GM19397 (cell line): ENCODE data around the gene KTN1.
A peak's percentile ranks its signal among the peaks of the same experiment; 100 is the strongest.

Experiments
- ATAC-seq: cut with Tn5 transposase; IDR thresholded peaks from one replicate; pipeline ENCODE4 v1.9.1; 2021; ENCODE audit warnings: mild to moderate bottlenecking, moderate library complexity; ENCODE audit not compliant: unreplicated experiment

The KTN1 gene

DNA sequence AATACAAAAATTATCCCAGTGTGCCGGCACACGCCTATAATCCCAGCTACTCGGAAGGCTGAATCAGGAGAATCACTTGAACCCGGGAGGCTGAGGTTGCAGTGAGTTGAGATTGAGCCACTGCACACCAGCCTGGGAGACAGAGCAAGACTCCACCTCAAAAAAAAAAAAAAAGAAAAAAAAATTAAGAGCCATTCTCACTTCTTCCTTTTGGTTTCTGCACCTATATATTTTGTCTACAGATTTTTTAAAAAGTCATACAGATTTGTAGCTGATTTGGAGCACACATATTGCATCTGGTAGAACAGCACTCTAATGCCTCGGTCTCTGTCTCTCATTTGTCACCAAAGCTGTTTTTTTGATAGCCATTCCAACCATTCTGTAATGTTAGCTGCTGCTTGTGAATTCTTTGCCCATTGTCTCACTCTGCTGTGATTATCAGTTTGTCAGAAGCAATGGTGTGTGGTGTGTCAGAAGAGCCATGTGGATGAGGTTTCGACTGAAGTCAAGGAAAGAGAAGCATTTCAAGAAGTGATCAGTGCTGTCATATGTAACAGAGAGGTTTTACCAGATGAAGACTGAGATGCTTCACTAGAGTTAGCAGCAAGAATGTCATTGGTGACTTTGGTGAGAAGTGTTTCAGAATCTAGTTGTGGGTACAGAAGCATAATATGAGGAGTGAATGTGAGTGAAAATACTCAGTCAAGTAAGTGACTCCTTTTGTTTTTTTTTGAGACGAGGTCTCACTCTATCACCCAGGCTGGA is 8.7 kb upstream of the KTN1 start:
- peak; percentile 68 for ATAC-seq

DNA sequence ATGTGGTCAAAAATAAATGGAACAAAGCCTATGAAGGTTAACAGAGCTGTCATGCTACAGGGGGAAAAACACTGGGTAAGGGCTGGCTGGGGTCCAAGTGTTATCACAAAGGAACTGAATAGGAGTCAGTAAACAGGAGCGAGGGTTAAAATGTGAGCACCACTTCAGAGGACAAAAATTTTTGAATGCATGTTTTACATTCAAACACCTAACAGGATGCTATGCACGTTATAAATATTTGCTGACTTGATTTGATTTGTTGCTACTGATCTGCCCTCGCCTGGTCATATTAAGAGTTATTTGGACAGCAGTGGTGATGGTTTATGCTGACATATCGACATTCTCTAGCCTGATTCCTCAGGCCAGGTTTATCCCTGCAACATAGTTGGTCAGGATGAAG is 7.4 kb upstream of the KTN1 start:
- no peak for ATAC-seq

DNA sequence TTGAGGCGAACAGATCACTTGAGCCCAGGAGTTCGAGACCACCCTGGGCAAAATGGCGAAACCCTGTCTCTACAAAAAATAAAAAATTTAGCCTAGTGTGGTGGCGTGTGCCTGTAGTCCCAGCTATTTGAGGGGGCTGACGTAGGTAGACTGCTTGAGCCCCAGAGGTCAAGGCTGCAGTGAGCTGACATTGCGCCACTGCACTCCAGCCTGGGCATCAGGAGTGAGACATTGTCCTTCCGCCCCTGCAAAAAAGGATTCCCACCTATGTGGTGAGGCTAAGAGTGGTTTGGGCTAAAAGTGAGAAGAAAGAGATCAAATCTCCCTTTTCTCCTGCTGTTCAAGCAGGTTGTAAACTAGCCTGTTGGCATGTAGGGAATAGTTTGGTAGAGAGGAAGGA is 5.0 kb upstream of the KTN1 start:
- ATAC-seq, result no peak

DNA sequence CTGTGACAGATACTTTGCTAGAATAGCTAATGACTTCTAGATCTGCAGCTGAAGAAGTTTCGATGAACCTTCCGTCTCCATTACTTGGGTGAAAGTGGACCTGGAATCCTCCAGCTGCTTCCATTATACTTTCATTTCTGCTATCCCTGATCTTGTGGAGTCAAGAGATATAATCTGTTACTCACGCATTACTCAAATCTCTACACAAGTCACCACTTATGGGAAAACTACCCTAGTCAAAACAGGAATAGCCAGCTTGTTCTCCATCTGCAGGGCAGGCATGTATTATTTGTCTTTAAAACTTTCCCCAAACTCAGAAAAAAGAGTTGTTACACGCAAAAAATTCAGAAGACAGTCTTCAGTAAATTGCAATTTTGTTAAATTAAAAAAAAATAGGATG is 2.8 kb upstream of the KTN1 start:
- ATAC-seq, result no peak

DNA sequence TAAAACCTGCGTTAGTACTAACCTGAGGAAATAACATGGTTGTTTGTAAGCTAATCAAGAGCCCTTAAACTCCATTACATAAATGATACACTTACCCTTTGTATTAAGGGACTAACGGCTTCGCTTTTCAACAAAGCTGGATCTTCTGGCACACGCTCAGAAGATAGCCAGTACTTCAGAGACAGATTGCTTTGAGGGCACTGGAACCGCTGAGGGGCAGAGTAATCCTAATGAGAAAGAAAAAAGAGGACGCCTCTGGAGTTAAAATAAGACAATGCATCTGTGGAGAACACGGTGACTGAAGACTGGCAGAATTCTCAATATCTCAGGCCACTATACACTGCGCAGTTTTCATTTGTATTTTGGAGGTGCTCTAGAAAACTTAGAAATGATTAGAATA is 1.5 kb upstream of the KTN1 start:
- ATAC-seq, result no peak

DNA sequence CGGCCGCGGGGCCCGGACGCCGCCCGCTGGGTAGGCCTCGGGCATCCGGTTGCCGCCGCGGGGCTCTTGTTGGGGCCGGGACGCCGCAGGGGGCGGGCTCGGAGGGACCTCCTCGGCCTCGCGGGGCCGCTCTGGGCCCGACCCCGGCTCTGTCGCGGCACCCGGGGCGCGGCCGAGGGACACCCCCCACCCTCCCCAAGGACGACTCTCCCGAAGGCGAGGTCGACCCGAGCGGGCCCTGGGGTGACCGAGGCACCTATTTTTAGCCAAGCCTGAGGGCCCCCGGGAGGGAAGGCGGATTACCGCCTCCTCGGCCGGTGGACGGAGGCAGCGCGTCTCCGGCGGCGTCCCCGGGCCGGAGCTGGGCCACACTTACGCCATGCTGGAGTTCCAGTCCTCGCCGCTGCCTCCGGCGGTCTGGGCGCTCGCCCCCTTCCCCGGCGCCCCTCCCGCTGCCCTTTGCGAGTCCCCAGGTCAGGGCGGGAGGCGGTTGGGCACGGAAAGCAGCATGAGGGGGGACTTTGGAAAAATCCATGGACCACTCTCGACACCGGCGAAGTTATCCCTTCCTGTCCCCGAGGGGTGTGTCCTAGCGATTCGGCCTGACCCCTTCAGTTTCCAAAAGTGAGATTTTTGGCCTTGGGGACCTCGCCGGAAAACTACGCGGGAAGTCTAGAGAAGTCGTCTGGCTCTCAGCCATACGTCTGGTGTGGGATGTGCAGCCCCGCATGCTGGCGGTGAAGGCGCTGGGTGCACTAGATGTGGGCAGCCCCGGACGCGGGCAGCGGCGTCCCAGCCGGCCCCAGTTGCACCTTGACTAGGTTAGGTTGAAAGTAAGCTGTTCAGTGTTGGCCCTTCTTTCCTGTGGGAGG is 699 bp downstream of the KTN1 start:
- ATAC-seq, result peak; percentile 61

DNA sequence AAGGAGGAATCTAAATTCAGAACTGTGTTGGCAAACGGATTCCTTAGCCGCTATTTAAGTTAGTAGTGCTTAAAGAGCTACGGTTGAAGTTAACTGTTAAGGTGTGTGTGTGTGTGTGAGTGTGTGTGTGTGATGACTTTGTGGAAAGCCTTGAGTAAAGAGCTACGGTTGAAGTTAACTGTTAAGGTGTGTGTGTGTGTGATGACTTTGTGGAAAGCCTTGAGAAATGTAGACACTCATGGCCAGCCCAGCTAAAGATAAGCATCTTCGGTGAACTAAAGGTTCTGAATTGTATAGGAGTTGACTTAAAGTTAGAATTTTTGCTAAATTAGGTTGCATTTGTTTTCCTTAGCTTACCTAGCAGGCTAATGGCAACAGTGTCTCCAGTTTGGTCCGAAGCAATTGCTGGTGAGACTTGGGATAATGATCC is 1.4 kb downstream of the KTN1 start:
- ATAC-seq, result no peak

DNA sequence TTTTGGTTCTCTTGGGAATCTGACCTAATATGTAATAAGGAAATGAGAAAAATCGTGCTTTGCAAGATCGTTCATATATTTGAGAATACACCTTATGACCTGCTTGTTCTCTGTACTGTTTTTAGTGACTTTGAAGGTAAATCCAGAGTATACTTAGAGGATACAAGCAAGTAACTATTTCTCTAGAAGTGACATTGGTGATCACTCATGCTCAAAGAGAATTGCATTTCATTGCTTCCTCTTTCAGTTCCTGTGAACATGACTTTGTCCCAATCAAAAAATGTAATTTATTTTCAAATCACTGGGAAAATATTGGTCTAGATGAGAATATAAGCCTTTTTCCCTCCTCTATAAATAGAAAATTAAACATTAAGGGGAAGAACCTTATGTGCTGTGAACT is 2.7 kb downstream of the KTN1 start:
- no peak for ATAC-seq

DNA sequence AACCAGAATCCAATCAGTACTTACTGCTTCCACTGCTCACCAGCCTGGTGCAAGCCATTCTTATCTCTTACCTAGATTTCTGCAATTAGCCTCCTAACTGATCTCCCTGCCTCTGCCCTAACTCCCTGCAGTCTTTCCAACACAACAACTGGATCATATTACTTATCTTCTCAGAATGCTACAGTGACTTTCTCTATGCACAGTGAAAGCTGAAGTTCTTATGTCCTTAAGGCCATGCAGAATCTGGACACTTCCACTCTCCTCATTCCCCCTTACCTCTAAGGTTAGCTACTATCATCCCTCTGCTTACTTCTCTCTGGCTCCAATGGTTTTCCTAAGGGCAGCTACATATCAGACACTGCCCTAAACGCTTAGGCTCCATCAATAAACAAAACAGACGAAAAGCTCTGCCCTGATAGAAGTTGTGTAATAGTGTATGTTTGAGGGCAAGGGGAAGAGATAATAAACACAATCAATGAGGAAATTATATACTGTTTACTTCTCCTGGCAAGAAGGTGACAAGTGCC is 4.0 kb downstream of the KTN1 start:
- no peak for ATAC-seq

DNA sequence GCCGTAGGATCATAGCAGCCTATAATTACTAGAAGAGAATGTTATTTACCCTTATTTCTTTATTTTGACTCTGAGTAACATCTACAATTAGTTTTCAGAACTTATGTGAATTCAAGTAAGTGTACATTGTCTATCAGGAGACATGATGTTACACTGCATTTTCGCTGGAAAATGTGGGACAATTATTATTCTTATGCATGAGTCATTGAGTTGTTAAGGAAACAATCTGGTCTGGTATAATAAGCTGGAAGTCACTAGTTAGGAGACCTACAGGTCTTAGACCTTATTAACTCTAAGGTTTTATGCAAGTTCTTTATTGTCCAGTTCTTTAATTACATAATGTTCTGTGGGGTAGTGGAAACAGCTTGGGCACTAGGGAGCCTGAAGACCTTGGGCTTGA is 5.8 kb downstream of the KTN1 start:
- no peak for ATAC-seq

DNA sequence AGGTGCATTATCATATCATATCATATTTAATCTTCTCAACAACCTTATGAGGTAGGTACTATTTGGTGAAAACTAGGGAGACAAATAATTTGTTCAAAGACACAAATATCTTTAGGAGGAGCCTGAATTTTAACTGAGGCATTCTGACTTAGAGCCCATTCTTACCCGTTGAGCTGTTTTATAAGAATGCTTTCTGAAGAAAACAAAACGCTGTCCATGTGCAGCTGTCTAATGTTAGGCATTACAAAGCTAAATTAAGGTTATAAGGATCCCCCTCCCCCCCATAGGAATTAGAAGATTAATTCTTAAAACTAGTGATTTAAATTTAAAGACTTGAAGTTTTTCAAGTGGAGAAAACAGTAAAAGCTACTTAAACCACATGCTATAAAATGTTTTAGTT is 6.4 kb downstream of the KTN1 start:
- ATAC-seq, result no peak

DNA sequence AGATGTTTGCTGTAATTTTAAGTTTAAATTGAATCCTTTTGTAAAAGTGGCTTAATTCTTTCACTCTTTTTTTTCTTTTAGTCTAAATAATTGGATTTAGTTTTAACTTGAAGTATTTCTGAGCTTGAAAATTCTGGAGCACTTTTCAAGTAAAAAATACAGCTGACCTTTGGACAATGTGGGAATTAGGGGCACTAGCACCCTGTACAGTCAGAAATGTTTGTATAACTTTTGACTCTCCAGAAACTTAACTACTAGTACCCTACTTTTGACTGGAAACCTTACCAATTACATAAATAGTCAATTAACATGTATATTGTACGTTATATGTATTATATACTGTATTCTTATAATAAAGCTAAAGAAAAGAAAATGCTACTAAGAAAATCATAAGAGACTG is 7.8 kb downstream of the KTN1 start:
- ATAC-seq, result no peak

DNA sequence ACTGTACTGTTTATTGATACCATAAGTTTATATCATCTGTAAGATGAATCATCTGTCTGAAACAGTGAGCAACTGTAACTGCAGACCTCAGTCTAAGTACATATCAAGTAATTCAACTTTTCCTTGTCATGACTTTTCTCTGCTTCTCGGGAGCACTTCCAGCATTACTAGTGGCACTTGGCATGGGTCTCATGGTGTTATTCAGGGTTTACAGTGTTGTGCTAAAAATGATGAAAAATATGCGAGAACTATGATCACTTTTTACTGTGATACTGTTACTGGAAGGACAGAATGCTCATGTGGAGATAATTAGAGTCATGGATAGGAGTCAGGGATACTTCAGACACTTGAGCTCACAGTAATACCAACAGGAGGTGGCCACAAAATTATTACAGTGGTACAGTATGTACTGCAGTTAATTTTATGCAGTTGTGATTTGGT is 8.3 kb downstream of the KTN1 start:
- ATAC-seq, result no peak

DNA sequence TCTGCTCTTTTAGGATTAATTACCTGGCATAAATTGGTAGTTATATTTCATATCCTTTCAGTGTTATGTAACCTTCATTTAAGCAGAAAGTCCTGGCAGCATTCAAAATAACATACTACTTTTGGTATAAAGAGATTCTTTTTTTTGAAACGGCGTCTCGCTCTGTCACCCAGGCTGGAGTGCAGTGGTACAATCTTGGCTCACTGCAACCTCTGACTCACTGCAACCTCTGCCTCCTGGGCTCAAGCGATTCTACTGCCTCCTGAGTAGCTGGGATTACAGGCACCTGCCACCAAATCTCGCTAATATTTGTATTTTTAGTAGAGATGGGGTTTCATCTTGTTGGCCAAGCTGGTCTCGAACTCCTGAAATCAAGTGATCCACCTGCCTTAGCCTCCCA is 9.2 kb downstream of the KTN1 start:
- no peak for ATAC-seq

DNA sequence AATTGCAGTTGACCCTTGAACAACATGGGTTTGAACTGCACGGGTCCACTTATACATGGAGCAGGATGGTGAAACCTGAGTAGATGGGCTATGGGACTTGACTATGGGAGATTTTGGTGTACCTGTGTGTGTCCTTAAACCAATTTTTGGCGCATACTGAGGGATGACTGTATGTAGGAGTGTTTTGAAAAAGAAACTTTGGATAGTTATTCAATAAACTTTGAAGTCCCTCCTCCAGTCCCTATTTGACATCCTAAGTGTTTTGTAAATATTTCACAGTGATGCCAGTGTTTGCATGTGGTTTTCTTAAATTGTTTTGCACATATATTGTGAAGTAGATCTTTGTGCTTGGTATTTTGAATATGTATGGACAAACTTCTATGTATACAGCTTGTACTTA is 12.4 kb downstream of the KTN1 start:
- ATAC-seq, result no peak

DNA sequence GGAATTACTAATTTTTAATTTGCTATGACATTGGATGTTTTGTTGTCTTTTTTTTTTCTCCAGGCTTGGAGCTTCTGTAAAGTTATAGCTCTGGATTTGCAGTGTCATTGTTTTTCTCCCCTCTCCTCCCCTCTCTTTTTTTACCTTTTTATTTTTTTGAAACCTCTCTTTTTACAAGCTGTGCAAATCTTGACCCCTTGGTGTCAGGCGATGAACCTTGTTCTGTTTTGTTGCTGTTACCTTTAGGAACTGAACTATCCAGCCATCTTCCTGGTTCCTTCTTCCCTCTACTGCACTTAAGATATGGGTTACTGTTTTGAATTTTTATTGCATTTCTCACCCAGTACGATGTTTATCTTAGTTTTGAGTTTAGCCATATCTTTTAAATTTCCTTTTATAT is 13.7 kb downstream of the KTN1 start:
- no peak for ATAC-seq

DNA sequence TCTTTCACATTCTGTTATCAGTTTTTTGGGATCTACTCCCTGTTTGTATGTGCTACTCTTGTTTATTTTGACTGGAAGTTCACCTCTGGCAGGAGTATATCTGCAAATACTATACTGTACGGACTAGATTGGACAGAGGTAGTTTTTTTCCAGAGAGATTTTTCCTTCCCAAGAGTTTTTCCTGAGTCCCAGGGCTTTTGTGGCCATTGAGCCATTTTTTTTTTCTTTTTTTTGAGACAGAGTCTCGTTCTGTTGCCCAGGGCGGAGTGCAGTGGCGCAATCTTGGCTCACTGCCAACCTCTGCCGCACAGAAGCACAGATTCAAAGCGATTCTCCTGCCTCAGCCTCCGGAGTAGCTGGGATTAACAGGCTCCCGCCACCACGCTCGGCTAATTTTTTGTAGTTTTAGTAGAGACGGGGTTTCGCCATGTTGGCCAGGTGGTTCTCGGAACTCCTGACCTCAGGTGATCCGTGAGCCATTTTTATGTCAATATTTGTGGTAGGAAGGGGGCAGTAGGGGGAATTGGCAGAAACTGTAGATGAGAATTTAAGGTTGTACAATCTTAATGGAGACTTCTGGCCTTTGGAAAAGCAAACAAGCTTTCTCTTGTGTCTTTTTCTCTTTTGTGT is 19.4 kb downstream of the KTN1 start:
- ATAC-seq, result no peak

DNA sequence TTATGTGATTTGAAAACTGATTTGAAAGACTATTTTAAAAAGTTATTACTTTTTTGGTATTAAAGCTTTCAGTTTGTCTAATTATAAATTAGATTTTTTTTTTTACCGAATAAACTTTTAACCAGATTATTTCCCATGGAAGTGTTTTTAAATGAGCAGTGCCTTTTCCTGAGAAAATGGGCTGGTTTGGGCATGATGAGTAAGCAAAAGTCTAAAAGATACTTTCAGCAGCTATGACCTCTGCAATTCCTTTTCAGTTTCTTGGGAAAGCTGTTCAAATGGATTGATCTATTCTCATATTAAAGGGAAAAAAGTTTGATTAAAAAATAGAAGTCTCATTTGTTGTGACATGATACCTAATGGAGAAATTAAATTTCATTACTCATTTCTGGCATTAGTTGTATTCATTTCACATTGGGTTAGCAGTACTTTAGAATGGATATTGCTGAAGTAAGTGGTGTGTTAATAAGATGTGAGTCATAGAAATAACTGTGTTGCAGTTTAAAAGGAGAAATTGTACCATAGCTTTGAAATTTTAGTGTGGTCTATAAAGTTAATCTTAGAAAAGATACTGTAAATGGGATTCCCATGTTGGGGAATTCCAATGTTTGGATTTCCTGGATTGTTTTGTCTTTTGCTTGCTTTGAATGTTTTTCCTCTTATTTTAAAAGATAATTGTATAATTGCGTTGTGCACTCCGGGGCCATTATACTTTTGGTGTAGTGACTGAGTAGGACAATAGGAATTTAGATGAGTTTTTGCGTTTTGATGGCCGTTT is 21.0 kb downstream of the KTN1 start:
- no peak for ATAC-seq

DNA sequence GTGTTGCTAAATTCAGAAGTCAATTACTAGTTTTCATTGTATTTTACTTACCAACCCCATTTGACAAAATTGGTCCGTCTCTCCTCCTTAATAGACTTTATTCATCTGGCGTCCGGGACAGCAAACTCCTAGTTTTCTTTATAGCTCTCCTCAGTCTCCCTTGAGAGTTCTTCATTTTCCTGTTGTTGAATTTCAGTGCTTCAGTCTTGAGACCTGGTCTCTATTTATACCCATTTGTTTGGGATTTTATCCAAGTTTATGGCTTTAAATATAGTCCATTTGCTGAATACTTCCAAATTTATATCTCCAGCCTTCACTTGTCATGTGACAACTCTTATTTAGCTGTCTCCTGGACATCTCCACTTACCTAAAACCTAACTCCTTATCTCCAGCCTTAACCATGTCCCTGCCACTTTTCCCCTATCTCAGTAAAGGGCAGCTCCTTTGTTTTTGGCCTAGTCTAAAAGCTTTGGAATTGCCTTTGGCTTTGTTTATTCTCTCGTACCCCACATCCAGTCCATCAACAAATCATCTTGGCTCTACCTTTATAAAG is 23.5 kb downstream of the KTN1 start:
- ATAC-seq, result no peak

DNA sequence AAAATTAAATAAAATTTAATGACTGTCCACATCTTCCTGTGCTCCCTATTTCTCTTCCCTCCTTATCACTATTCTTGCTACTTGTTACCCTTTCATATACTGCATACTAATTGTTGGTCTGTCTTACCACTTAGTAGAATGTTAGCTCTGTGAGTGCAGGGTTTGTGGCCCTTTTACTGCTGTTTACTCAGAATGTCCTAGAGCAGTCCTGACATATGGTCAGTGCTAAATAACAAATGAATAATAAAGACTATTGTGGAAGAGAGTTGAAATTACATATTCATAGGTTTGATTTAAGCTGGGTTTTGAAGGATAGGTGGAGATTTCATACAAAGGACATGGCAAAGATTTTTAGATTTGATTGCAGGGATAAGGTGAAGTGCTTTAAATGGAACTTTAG is 24.5 kb downstream of the KTN1 start:
- no peak for ATAC-seq
